H1 (cell line): Measurements from ENCODE around the gene FH. TPM values are rescaled to one million over a fixed set of nuclear protein-coding genes. Genes with fewer than 3 reads are reported as not detected.

Source experiments
- CTCF ChIA-PET: fragments of 300-600 bp; sonication (Branson Sonifier 250); formaldehyde crosslinking; loops from one replicate; lab custom pipeline; 2021; ENCODE audit not compliant: partially characterized antibody; lab: Charles Lee
- POLR2A ChIA-PET: fragments of 300-600 bp; sonication (Branson Sonifier 250); formaldehyde crosslinking; loops from one replicate; lab custom pipeline; 2021; ENCODE audit warnings: inconsistent platforms; ENCODE audit not compliant: partially characterized antibody; lab: Charles Lee
- DNase-seq, 2 experiments: peaks; one replicate each; pipeline versions ENCODE4 v3.0.0 to v3.0.0-alpha.2; 2010 to 2022; ENCODE audit warnings: low spot score in 2 of 2, low read depth in 1 of 2, mixed read lengths in 1 of 2
- FAIRE-seq: peaks from 2 replicates; lab custom pipeline; 2011; peaks lifted over from hg19 to GRCh38; lab: Jason Lieb, UNC
- H2AFZ ChIP-seq: 2 replicates; pipeline ENCODE4 v1.8.1; 2012; ENCODE audit warnings: low read length, inconsistent platforms
- H2AK5ac ChIP-seq: 2 replicates; pipeline ENCODE4 v1.6.1; 2013; ENCODE audit warnings: low read depth, low read length
- H2BK120ac ChIP-seq: replicated peaks from 2 replicates; pipeline ENCODE3; 2013; ENCODE audit warnings: low read depth, low read length, inconsistent platforms
- H2BK12ac ChIP-seq: 2 replicates; pipeline ENCODE4 v1.6.1; 2013; ENCODE audit warnings: low read depth, low read length
- H2BK15ac ChIP-seq: 2 replicates; pipeline ENCODE4 v1.6.1; 2013; ENCODE audit warnings: low read length
- H2BK20ac ChIP-seq: 2 replicates; pipeline ENCODE4 v1.6.1; 2013; ENCODE audit warnings: low read length
- H2BK5ac ChIP-seq: 2 replicates; pipeline ENCODE4 v1.6.1; 2013; ENCODE audit warnings: low read depth, low read length
- H3K14ac ChIP-seq: 2 replicates; pipeline ENCODE4 v1.6.1; 2013; ENCODE audit warnings: inconsistent platforms; ENCODE audit not compliant: insufficient read length
- H3K18ac ChIP-seq: 2 replicates; pipeline ENCODE4 v1.6.1; 2013; ENCODE audit warnings: low read length; ENCODE audit errors: extremely low read depth
- H3K23ac ChIP-seq: 2 replicates; pipeline ENCODE4 v1.6.1; 2013; ENCODE audit warnings: inconsistent platforms; ENCODE audit not compliant: insufficient read length
- H3K23me2 ChIP-seq: 2 replicates; pipeline ENCODE4 v1.6.1; 2013; ENCODE audit warnings: low read depth, low read length
- H3K27ac ChIP-seq: 2 replicates; pipeline ENCODE4 v1.6.1; 2011; ENCODE audit warnings: low read depth, low read length, inconsistent platforms
- H3K27me3 ChIP-seq, 4 experiments: replicated peaks in 1 of 4; 1 replicate in 1 of 4; 2 replicates in 3 of 4; pipeline versions ENCODE4 v1.6.1 to v1.8.1; 2011 to 2013; ENCODE audit warnings: low read length in 3 of 4, mild to moderate bottlenecking in 3 of 4, inconsistent platforms in 2 of 4, mixed read lengths in 2 of 4, moderate library complexity in 1 of 4; ENCODE audit not compliant: control insufficient read depth in 3 of 4, insufficient read depth in 3 of 4; ENCODE audit errors: extremely low read depth in 1 of 4
- H3K36me3 ChIP-seq, 4 experiments: 2 replicates each; pipeline versions ENCODE4 v1.6.1 to v1.8.1; 2011 to 2013; ENCODE audit warnings: mild to moderate bottlenecking in 4 of 4, low read length in 3 of 4, moderate library complexity in 2 of 4, control low read depth in 1 of 4, inconsistent platforms in 1 of 4; ENCODE audit not compliant: insufficient read depth in 4 of 4, control insufficient read depth in 2 of 4
- H3K4ac ChIP-seq: replicated peaks from 2 replicates; pipeline ENCODE3; 2013; ENCODE audit warnings: low read length, low read depth, mixed read lengths, inconsistent platforms; ENCODE audit not compliant: insufficient read length
- H3K4me1 ChIP-seq, 4 experiments: replicated peaks in 1 of 4; 1 replicate in 1 of 4; 2 replicates in 3 of 4; pipeline versions ENCODE4 v1.6.1 to v1.8.1; 2011 to 2013; ENCODE audit warnings: low read length in 3 of 4, inconsistent platforms in 2 of 4, mixed read lengths in 1 of 4; ENCODE audit not compliant: insufficient read depth in 4 of 4, control insufficient read depth in 3 of 4
- H3K4me2 ChIP-seq, 2 experiments: 2 replicates each; pipeline versions ENCODE4 v1.6.1 to v1.8.1; 2011 to 2013; ENCODE audit warnings: low read depth in 2 of 2, low read length in 2 of 2, control low read depth in 1 of 2, inconsistent platforms in 1 of 2, mild to moderate bottlenecking in 1 of 2; ENCODE audit not compliant: insufficient read depth in 1 of 2
- H3K4me3 ChIP-seq, 4 experiments: fragments of 200-600, 300-600 bp in 1 of 4; sonication (generic), shearing (Covaris generic), sonication (Bioruptor Twin) in 1 of 4; 2 replicates each; pipeline versions ENCODE4 v1.5.1 to v1.8.1; 2011 to 2016; ENCODE audit warnings: low read length in 4 of 4, low read depth in 3 of 4, control low read depth in 2 of 4, inconsistent platforms in 2 of 4, mild to moderate bottlenecking in 2 of 4, mixed read lengths in 1 of 4, moderate library complexity in 1 of 4; ENCODE audit not compliant: insufficient read depth in 2 of 4; ENCODE audit errors: extremely low read depth in 1 of 4
- H3K56ac ChIP-seq: replicated peaks from 2 replicates; pipeline ENCODE3; 2013; ENCODE audit warnings: low read depth, mild to moderate bottlenecking, mixed read lengths, low read length, inconsistent platforms; ENCODE audit not compliant: insufficient read length
- H3K79me1 ChIP-seq: 2 replicates; pipeline ENCODE4 v1.6.1; 2013; ENCODE audit warnings: low read depth, low read length, control low read depth
- H3K79me2 ChIP-seq, 2 experiments: 2 replicates each; pipeline versions ENCODE4 v1.6.1 to v1.8.1; 2012 to 2013; ENCODE audit warnings: low read length in 2 of 2, mild to moderate bottlenecking in 2 of 2, inconsistent platforms in 1 of 2; ENCODE audit not compliant: insufficient read depth in 2 of 2, control insufficient read depth in 1 of 2
- H3K9ac ChIP-seq, 4 experiments: replicated peaks in 1 of 4; 1 replicate in 1 of 4; 2 replicates in 3 of 4; pipeline versions ENCODE4 v1.6.1 to v1.8.1; 2011 to 2013; ENCODE audit warnings: low read depth in 3 of 4, low read length in 3 of 4, control low read depth in 2 of 4, mild to moderate bottlenecking in 2 of 4, moderate library complexity in 2 of 4, inconsistent platforms in 1 of 4; ENCODE audit errors: extremely low read depth in 1 of 4
- H3K9me3 ChIP-seq, 2 experiments: 2 replicates each; pipeline versions ENCODE4 v1.6.1 to v1.8.1; 2012 to 2013; ENCODE audit warnings: mild to moderate bottlenecking in 2 of 2, moderate library complexity in 2 of 2, control low read depth in 1 of 2, inconsistent platforms in 1 of 2, low read depth in 1 of 2, low read length in 1 of 2, mixed read lengths in 1 of 2; ENCODE audit not compliant: insufficient read depth in 2 of 2
- H4K20me1 ChIP-seq, 2 experiments: replicated peaks in 1 of 2; 2 replicates each; pipeline versions ENCODE3 to v1.8.1; 2011 to 2013; ENCODE audit warnings: inconsistent platforms in 2 of 2, low read length in 2 of 2, mild to moderate bottlenecking in 1 of 2; ENCODE audit not compliant: insufficient read depth in 2 of 2, control insufficient read depth in 1 of 2
- H4K5ac ChIP-seq: 2 replicates; pipeline ENCODE4 v1.6.1; 2013; ENCODE audit warnings: low read length, low read depth, mixed read lengths, inconsistent platforms; ENCODE audit not compliant: insufficient read length
- H4K8ac ChIP-seq: 2 replicates; pipeline ENCODE4 v1.8.0; 2013; ENCODE audit warnings: mild to moderate bottlenecking, moderate library complexity, low read length, inconsistent platforms; ENCODE audit not compliant: insufficient read depth; ENCODE audit errors: extremely low read depth
- H4K91ac ChIP-seq: replicated peaks from 2 replicates; pipeline ENCODE3; 2013; ENCODE audit warnings: low read length, mixed read lengths, inconsistent platforms; ENCODE audit not compliant: insufficient read length
- CBX8 ChIP-seq: fragments of 300-800, 300-1000 bp; sonication (generic); IDR thresholded peaks from 2 replicates; pipeline ENCODE4 v1.7.1; 2016; ENCODE audit warnings: low read depth, low read length, borderline replicate concordance
- CEBPB ChIP-seq: IDR thresholded peaks from 2 replicates; pipeline ENCODE4 v1.6.1; 2012; ENCODE audit warnings: low read depth, low read length
- EP300 ChIP-seq, 2 experiments: IDR thresholded peaks; 1 replicate in 1 of 2; 2 replicates in 1 of 2; pipeline ENCODE4 v1.6.1; 2011 to 2012; ENCODE audit warnings: low read depth in 2 of 2, low read length in 2 of 2, mild to moderate bottlenecking in 2 of 2, borderline replicate concordance in 1 of 2, inconsistent platforms in 1 of 2, moderate library complexity in 1 of 2
- KDM4A ChIP-seq: IDR thresholded peaks from one replicate; pipeline ENCODE4 v1.7.1; 2012; ENCODE audit warnings: low read depth, mild to moderate bottlenecking, moderate library complexity, low read length, inconsistent platforms; ENCODE audit not compliant: severe bottlenecking
- NANOG ChIP-seq: IDR thresholded peaks from 2 replicates; pipeline ENCODE4 v1.6.1; 2011; ENCODE audit warnings: low read length, low read depth, mild to moderate bottlenecking, inconsistent platforms; ENCODE audit not compliant: insufficient read depth, poor library complexity, severe bottlenecking
- PHF8 ChIP-seq: fragments of 200-600 bp; sonication (generic); conservative IDR thresholded peaks from 2 replicates; pipeline ENCODE4 v1.7.1; 2012; ENCODE audit warnings: low read depth, mild to moderate bottlenecking, inconsistent platforms, low read length, moderate library complexity
- POLR2AphosphoS5 ChIP-seq: IDR thresholded peaks from 2 replicates; pipeline ENCODE4 v1.6.1; 2011; ENCODE audit warnings: low read depth, low read length
- RFX5 ChIP-seq: IDR thresholded peaks from 2 replicates; pipeline ENCODE4 v1.6.1; 2011; ENCODE audit warnings: low read depth, low read length, improper control_type of control experiment, borderline replicate concordance
- SIX5 ChIP-seq: IDR thresholded peaks from 2 replicates; pipeline ENCODE4 v1.6.1; 2011; ENCODE audit warnings: mild to moderate bottlenecking, low read depth, low read length
- SP1 ChIP-seq: IDR thresholded peaks from 2 replicates; pipeline ENCODE4 v1.6.1; 2011; ENCODE audit warnings: low read depth, low read length
- TAF1 ChIP-seq: IDR thresholded peaks from 2 replicates; pipeline ENCODE4 v1.6.1; 2011; ENCODE audit warnings: mild to moderate bottlenecking, low read depth, low read length
- TEAD4 ChIP-seq: IDR thresholded peaks from 2 replicates; pipeline ENCODE4 v1.6.1; 2012; ENCODE audit warnings: low read depth, low read length, inconsistent platforms, mixed read lengths
- WGBS, 2 experiments: shearing (Covaris generic) in 1 of 2; methylation state at CpG; one replicate each; pipeline versions ENCODE4 v1.1.6 to v1.1.7; 2013 to 2015; ENCODE audit warnings: low lambda C conversion rate in 2 of 2, mixed read lengths in 2 of 2, inconsistent platforms in 1 of 2, low coverage in 1 of 2, missing lambda C conversion rate in 1 of 2; ENCODE audit not compliant: insufficient replicate concordance in 2 of 2, insufficient coverage in 1 of 2, insufficient read length in 1 of 2; ENCODE audit errors: extremely low coverage in 1 of 2, missing lambda C conversion rate in 1 of 2; 5-methylcytosine and 5-hydroxymethylcytosine counted together
- polyA plus RNA-seq, 7 experiments: library from polyadenylated mRNA; depleted of rRNA in 3 of 7; stranded (reverse) in 5 of 7; unstranded in 2 of 7; fragments of >200 nt in 5 of 7; fragments of 200-250 nt in 2 of 7; gene quantifications; 1 replicate in 5 of 7; 2 replicates in 1 of 7; 4 replicates in 1 of 7; pipeline versions ENCODE4 v1.2.1 to v1.2.3, GENCODE V29; 2011 to 2013; ENCODE audit warnings: missing spikeins in 2 of 7, mixed read lengths in 2 of 7
- total RNA-seq: library from RNA; stranded (reverse); fragmentation: NEBNext Ultra II Directional; extraction: Animal tissue kit (Norgen Biotek cat#: 25700); gene quantifications from 2 replicates; pipeline ENCODE4 v1.2.1, GENCODE V29; 2021
- TF ChIP-seq, protein P1 (sequence below): IDR thresholded peaks from 2 replicates; pipeline ENCODE4 v1.6.1; 2011; ENCODE audit warnings: low read depth, mild to moderate bottlenecking, low read length; ENCODE audit not compliant: insufficient read depth
- TF ChIP-seq, protein P2 (sequence below): IDR thresholded peaks from 2 replicates; pipeline ENCODE4 v1.6.1; 2012; ENCODE audit warnings: inconsistent platforms

FH gene
- total and polyA plus RNA-seq, 2 of the 8 experiments (the other 6 are each of a cell fraction or from before 2014, with no cell fraction given), result 45.0 to 81.9 TPM

DNA sequence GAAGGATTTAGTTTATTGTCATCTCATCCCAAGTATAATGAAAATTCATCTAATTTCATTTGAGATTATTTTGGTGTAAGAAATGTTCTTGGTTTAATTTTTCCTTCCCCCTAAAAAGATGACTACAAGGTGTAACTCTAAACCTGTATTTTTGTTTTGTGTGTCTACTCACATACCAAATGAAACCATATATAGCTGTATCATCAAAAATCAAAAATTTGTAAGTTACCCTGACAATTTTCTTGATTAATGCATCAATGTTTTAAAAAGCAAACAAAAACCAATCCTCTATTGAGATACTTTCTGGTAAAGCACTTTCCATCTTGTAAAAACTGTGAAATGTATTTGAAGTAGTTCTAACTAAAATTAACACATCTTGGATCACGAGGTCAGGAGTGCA lies 30.8 kb downstream of the FH start:
- H3K9ac ChIP-seq, result no peak overlapping the region
- no peak overlapping the region for H2AFZ ChIP-seq
- H4K20me1 ChIP-seq, result no peaks in the 10 kb centered on the region
- H4K5ac ChIP-seq, result no peak overlapping the region
- H2BK15ac ChIP-seq, result no peak overlapping the region
- no peak overlapping the region for H3K4me3 ChIP-seq
- ChIA-PET CTCF (interaction anchor here (0.6 to 2.0 kb wide), 5 partner anchors 10 to 612 kb away, joined by 3 to 9 read pairs (median 4); no protein-coding TSS in a partner anchor), POLR2A (no interaction called here)
- H2AK5ac ChIP-seq, result no peak overlapping the region
- H3K4ac ChIP-seq, result no peak overlapping the region
- H3K27ac ChIP-seq, result no peak overlapping the region
- TF ChIP-seq SIX5 (no peak), TEAD4 (no peak), PHF8 (no peak), CBX8 (no peak), EP300 (IDR thresholded peaks at IDR 0.05; ENCODE audit: borderline replicate concordance in 1 of 2, low read depth in 2 of 2, low read length in 2 of 2) (no peak), KDM4A (no peak), NANOG (no peak), POLR2AphosphoS5 (no peak), RFX5 (no peak), TAF1 (no peak), SP1 (no peak), CEBPB (no peak)
- TF ChIP-seq, protein P1, sequence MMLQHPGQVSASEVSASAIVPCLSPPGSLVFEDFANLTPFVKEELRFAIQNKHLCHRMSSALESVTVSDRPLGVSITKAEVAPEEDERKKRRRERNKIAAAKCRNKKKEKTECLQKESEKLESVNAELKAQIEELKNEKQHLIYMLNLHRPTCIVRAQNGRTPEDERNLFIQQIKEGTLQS, result no peak
- TF ChIP-seq, protein P2, sequence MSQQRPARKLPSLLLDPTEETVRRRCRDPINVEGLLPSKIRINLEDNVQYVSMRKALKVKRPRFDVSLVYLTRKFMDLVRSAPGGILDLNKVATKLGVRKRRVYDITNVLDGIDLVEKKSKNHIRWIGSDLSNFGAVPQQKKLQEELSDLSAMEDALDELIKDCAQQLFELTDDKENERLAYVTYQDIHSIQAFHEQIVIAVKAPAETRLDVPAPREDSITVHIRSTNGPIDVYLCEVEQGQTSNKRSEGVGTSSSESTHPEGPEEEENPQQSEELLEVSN, result no peak
- no peak overlapping the region for H2BK5ac ChIP-seq
- no peaks in the 10 kb centered on the region for H3K9me3 ChIP-seq
- H4K91ac ChIP-seq, result no peak overlapping the region
- H3K56ac ChIP-seq, result no peak overlapping the region
- no peaks in the 10 kb centered on the region for H3K79me2 ChIP-seq
- no peaks in the 10 kb centered on the region for H3K27me3 ChIP-seq
- no peak overlapping the region for H3K23ac ChIP-seq
- FAIRE-seq, result no peak
- no peaks in the 10 kb centered on the region for H3K36me3 ChIP-seq
- no peak overlapping the region for H3K4me2 ChIP-seq
- no peaks in the 10 kb centered on the region for H3K4me1 ChIP-seq
- H2BK12ac ChIP-seq, result no peak overlapping the region
- H3K14ac ChIP-seq, result no peak overlapping the region
- H3K79me1 ChIP-seq, result no peaks in the 10 kb centered on the region
- no peak overlapping the region for H4K8ac ChIP-seq
- H3K23me2 ChIP-seq, result no peaks in the 10 kb centered on the region
- DNase-seq, result no peak
- WGBS, 2 experiments, result 95% methylated on average over 1 of the region's 1 CpG; no CpG with 5 or more reads in 1 of the 2 experiments
- no peak overlapping the region for H2BK20ac ChIP-seq
- no peak overlapping the region for H3K18ac ChIP-seq
- H2BK120ac ChIP-seq, result no peak overlapping the region
